HepG2 (cell line): ENCODE results near the gene EIF3B. TPM values are rescaled to one million over a fixed set of nuclear protein-coding genes. Genes with fewer than 3 reads are reported as not detected.
"Not testable (repeated sequence)": the region's sequence is repeated elsewhere in the genome, so short reads cannot be mapped to it uniquely, and the experiment has no call there.

ENCODE experiments used
- ATAC-seq: fragments of 200-7000 bp; cut with Tn5 transposase; 3 replicates; pipeline ENCODE4 v1.9.1; 2020; ENCODE audit warnings: mild to moderate bottlenecking, moderate library complexity
- BruUV-seq: library from RNA; stranded (reverse); fragments of 400-500 nt; replicated peaks from 2 replicates; lab custom pipeline; 2021; lab: Mats Ljungman, UMichigan
- CTCF ChIA-PET: fragments of 300-600 bp; formaldehyde crosslinking; extraction: SDS; loops from one replicate; lab custom pipeline; 2021; ENCODE audit warnings: low total read pairs, inconsistent platforms, low intra/inter-chr PET ratio; lab: Yijun Ruan, JAX
- POLR2A ChIA-PET: fragments of 350-600 bp; sonication (Branson Sonifier 250); formaldehyde crosslinking; loops from one replicate; lab custom pipeline; 2020; ENCODE audit warnings: antibody characterized with exemption, inconsistent platforms; lab: Yijun Ruan, JAX
- DNase-seq: peaks from one replicate; pipeline ENCODE4 v3.0.0-alpha.2; 2015; ENCODE audit warnings: low spot score
- FAIRE-seq: peaks from 3 replicates; lab custom pipeline; 2011; peaks lifted over from hg19 to GRCh38; lab: Jason Lieb, UNC
- H2AFZ ChIP-seq: one replicate; pipeline ENCODE4 v1.6.1; 2011; ENCODE audit warnings: low read length, inconsistent platforms
- H3K27ac ChIP-seq: fragments of 300-600 bp; 3 replicates; pipeline ENCODE4 v1.8.0; 2011; ENCODE audit warnings: mixed run types, mild to moderate bottlenecking, mixed read lengths, low read length, inconsistent platforms; ENCODE audit not compliant: insufficient read depth; ENCODE audit errors: extremely low read length
- H3K27me3 ChIP-seq, 2 experiments: fragments of 200-600 bp in 1 of 2; 2 replicates in 1 of 2; 3 replicates in 1 of 2; pipeline versions ENCODE4 v1.6.0 to v1.8.0; 2011; ENCODE audit warnings: low read length in 2 of 2, mild to moderate bottlenecking in 2 of 2, moderate library complexity in 2 of 2, inconsistent platforms in 1 of 2; ENCODE audit not compliant: insufficient read depth in 2 of 2, control insufficient read depth in 1 of 2
- H3K36me3 ChIP-seq, 2 experiments: fragments of 200-600 bp in 1 of 2; replicated peaks in 1 of 2; 2 replicates in 1 of 2; 3 replicates in 1 of 2; pipeline versions ENCODE4 v1.5.1 to v1.8.0; 2011; ENCODE audit warnings: low read length in 2 of 2, inconsistent platforms in 1 of 2; ENCODE audit not compliant: insufficient read depth in 2 of 2, control insufficient read depth in 1 of 2
- H3K4me1 ChIP-seq: 2 replicates; pipeline ENCODE4 v1.5.1; 2012; ENCODE audit warnings: low read length, inconsistent platforms; ENCODE audit not compliant: insufficient read depth
- H3K4me2 ChIP-seq: 2 replicates; pipeline ENCODE4 v1.6.0; 2011; ENCODE audit warnings: low read depth, low read length, inconsistent platforms
- H3K4me3 ChIP-seq, 3 experiments: fragments of 200-600 bp in 1 of 3; sonication (generic), shearing (Covaris generic) in 1 of 3; replicated peaks in 1 of 3; 2 replicates each; pipeline ENCODE4 v1.5.1; 2011 to 2016; ENCODE audit warnings: low read length in 3 of 3, inconsistent platforms in 2 of 3, low read depth in 2 of 3, mild to moderate bottlenecking in 2 of 3, control low read depth in 1 of 3, mixed read lengths in 1 of 3; ENCODE audit not compliant: insufficient read depth in 1 of 3
- H3K79me2 ChIP-seq: one replicate; pipeline ENCODE4 v1.6.1; 2011; ENCODE audit warnings: low read length, inconsistent platforms; ENCODE audit not compliant: insufficient read depth
- H3K9ac ChIP-seq: 2 replicates; pipeline ENCODE4 v1.6.0; 2011; ENCODE audit warnings: mild to moderate bottlenecking, low read depth, low read length, inconsistent platforms; ENCODE audit not compliant: insufficient read depth
- H3K9me3 ChIP-seq: 2 replicates; pipeline ENCODE4 v1.5.1; 2012; ENCODE audit warnings: mild to moderate bottlenecking, low read length
- H4K20me1 ChIP-seq: 2 replicates; pipeline ENCODE4 v1.6.0; 2011; ENCODE audit warnings: inconsistent platforms, mild to moderate bottlenecking, low read length, moderate library complexity; ENCODE audit not compliant: insufficient read depth
- AFF4 ChIP-seq: sonication (generic); formaldehyde crosslinking; IDR thresholded peaks from 2 replicates; pipeline ENCODE4 v1.4.0; 2020; ENCODE audit warnings: missing genetic modification reagents
- ARID5B ChIP-seq: IDR thresholded peaks from 2 replicates; pipeline ENCODE4 v1.4.0; 2020; ENCODE audit warnings: mild to moderate bottlenecking, missing genetic modification reagents
- DNMT1 ChIP-seq: sonication (generic); formaldehyde crosslinking; IDR thresholded peaks from 2 replicates; pipeline ENCODE4 v1.5.1; 2020; ENCODE audit warnings: mild to moderate bottlenecking, missing genetic modification reagents
- GRHL1 ChIP-seq: sonication (generic); formaldehyde crosslinking; conservative IDR thresholded peaks from 2 replicates; pipeline ENCODE4 v1.8.0; 2022; ENCODE audit warnings: missing genetic modification reagents
- MAF1 ChIP-seq: sonication (generic); formaldehyde crosslinking; IDR thresholded peaks from 2 replicates; pipeline ENCODE4 v1.5.0; 2020; ENCODE audit warnings: missing genetic modification reagents, borderline replicate concordance
- MXI1 ChIP-seq: IDR thresholded peaks from 3 replicates; pipeline ENCODE4 v1.6.1; 2012; ENCODE audit warnings: low read depth, low read length, inconsistent platforms, borderline replicate concordance
- ZFAT ChIP-seq: sonication (generic); formaldehyde crosslinking; conservative IDR thresholded peaks from 2 replicates; pipeline ENCODE4 v1.8.1; 2023; ENCODE audit warnings: missing genetic modification reagents, inconsistent platforms
- WGBS: methylation state at CpG from one replicate; pipeline ENCODE4 v1.1.6; 2017; ENCODE audit warnings: low lambda C conversion rate; 5-methylcytosine and 5-hydroxymethylcytosine counted together
- in situ Hi-C: cut with HindIII; loops from 2 replicates; pipeline ENCODE4 v1.10.0; 2017; ENCODE audit warnings: low pct_unique_long_range_greater_than_20kb; ENCODE audit not compliant: extremely low pct_ligation_motif_present
- intact Hi-C: fragments of 100-400 bp; cut with micrococcal nuclease; formaldehyde crosslinking; loops from one replicate; pipeline ENCODE4 v1.10.0; 2022; ENCODE audit not compliant: unreplicated experiment
- polyA plus RNA-seq, 8 experiments: library from polyadenylated mRNA; depleted of rRNA in 3 of 8; stranded (reverse) in 7 of 8; unstranded in 1 of 8; fragments of >200 nt; fragmentation: Illumina TruSeq in 4 of 8; extraction: Trizol in 4 of 8; gene quantifications; 2 replicates each; pipeline versions ENCODE4 v1.2.1 to v1.2.3, GENCODE V29; 2011 to 2016; ENCODE audit warnings: low read depth in 4 of 8, missing spikeins in 1 of 8, mixed read lengths in 1 of 8; ENCODE audit not compliant: insufficient read depth in 1 of 8
- total RNA-seq, 5 experiments: library from RNA; depleted of rRNA; stranded (reverse); fragments of >200 nt; fragmentation: Illumina TruSeq; extraction: Trizol; gene quantifications; 2 replicates each; pipeline ENCODE4 v1.2.3, GENCODE V29; 2016; ENCODE audit warnings: low read depth in 1 of 5
- TF ChIP-seq, protein P1 (sequence below): sonication (generic); formaldehyde crosslinking; IDR thresholded peaks from 2 replicates; pipeline ENCODE4 v1.5.0; 2020; ENCODE audit warnings: missing genetic modification reagents

The EIF3B gene
- total and polyA plus RNA-seq, 2 of the 13 experiments (the other 11 are each of a cell fraction or from before 2014, with no cell fraction given): 92.2 to 241 TPM

GRCh38 chr7:2336626-2337299, 17.9 kb upstream of the EIF3B start (continued):
- TF ChIP-seq AFF4 (no peak), ARID5B (no peak), GRHL1 (no peak), ZFAT (CRISPR knock-in tag) (no peak), MAF1 (CRISPR knock-in tag) (no peak), DNMT1 (CRISPR knock-in tag) (no peak), MXI1 (no peak)
- TF ChIP-seq, protein P1, sequence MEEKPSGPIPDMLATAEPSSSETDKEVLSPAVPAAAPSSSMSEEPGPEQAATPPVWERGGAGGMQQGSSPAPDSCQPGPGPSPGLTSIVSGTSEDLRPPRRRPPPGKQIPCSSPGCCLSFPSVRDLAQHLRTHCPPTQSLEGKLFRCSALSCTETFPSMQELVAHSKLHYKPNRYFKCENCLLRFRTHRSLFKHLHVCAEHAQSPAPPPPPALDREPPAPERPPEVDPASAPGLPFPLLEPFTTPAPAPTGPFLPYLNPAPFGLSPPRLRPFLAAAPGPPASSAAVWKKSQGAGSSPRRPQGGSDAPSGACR (CRISPR knock-in tag): no peak
- TF ChIP-seq, all 625 proteins: peak for 0

DNA sequence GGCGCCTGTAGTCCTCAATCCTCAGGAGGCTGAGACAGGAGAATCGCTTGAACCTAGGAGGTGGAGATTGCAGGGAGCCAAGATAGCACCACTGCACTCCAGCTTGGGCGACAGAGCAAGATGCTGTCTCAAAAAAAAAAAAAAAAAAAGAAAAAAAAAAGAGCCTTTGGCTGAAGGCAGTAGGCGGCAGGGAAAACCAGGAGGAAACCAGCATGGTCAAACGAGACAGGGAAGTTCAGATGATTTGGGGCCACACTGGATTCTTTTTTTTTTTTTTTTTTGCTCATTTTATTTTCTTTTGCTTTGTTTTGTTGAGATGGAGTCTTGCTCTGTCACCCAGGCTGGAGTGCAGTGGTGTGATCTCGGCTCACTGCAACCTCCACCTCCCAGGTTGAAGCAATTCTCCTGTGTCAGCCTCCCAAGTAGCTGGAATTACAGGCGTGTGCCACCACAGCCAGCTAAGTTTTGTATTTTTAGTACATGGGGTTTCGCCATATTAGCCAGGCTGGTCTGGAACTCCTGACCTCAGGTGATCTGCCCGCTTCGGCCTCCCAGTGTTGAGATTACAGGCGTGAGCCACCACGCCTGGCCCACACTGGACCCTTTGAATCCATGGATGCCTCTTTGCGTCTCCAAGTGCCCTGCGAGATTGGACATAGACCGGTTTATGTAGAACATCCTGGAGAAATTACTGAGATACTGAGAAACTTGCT, 7.1 kb upstream of the EIF3B start:
- H3K79me2 ChIP-seq, H3K4me3 ChIP-seq, H3K27ac ChIP-seq, H4K20me1 ChIP-seq, H3K9ac ChIP-seq, intact Hi-C loops, DNase-seq, H3K27me3 ChIP-seq, FAIRE-seq, H2AFZ ChIP-seq, H3K9me3 ChIP-seq, BruUV-seq, H3K36me3 ChIP-seq: not testable (repeated sequence)
- H3K4me2 ChIP-seq: peak overlapping the region; percentile 7; the same call in 1 of the 2 replicates
- ChIA-PET CTCF (interaction anchor here (1.5 kb wide), 1 partner anchor 100 kb away, joined by 12 read pairs; no protein-coding TSS in a partner anchor), POLR2A (interaction anchor here (0.6 kb wide), 1 partner anchor 106 kb away, joined by 5 read pairs; no protein-coding TSS in a partner anchor)
- in situ Hi-C loops: loop anchor here (5.0 kb wide), 1 partner anchor 105 kb away; the partner anchor contains the start of genes MRM2 and NUDT1
- peak; percentile 48 for ATAC-seq
- peaks cover 12% of the 10 kb centered on the region for H3K4me1 ChIP-seq
- WGBS: 92% methylated on average over 15 of the region's 15 CpGs
